Prostate gland (tissue), 2 donors: ENCODE results near the gene RPL21.

ENCODE experiments used
- POLR2A ChIP-seq: fragments of 450-650 bp; IDR thresholded peaks from one replicate; pipeline ENCODE4 v1.6.1; 2016; ENCODE audit warnings: antibody characterized with exemption, mild to moderate bottlenecking
- TF ChIP-seq, protein P1 (sequence below), 4 experiments: fragments of 200-600 bp in 2 of 4; fragments of 450-650 bp in 2 of 4; sonication (generic) in 2 of 4; IDR thresholded peaks; 1 replicate in 3 of 4; 2 replicates in 1 of 4; pipeline ENCODE4 v1.5.1; 2016 to 2019; ENCODE audit warnings: antibody characterized with exemption in 4 of 4, mild to moderate bottlenecking in 2 of 4, moderate library complexity in 2 of 4

DNA sequence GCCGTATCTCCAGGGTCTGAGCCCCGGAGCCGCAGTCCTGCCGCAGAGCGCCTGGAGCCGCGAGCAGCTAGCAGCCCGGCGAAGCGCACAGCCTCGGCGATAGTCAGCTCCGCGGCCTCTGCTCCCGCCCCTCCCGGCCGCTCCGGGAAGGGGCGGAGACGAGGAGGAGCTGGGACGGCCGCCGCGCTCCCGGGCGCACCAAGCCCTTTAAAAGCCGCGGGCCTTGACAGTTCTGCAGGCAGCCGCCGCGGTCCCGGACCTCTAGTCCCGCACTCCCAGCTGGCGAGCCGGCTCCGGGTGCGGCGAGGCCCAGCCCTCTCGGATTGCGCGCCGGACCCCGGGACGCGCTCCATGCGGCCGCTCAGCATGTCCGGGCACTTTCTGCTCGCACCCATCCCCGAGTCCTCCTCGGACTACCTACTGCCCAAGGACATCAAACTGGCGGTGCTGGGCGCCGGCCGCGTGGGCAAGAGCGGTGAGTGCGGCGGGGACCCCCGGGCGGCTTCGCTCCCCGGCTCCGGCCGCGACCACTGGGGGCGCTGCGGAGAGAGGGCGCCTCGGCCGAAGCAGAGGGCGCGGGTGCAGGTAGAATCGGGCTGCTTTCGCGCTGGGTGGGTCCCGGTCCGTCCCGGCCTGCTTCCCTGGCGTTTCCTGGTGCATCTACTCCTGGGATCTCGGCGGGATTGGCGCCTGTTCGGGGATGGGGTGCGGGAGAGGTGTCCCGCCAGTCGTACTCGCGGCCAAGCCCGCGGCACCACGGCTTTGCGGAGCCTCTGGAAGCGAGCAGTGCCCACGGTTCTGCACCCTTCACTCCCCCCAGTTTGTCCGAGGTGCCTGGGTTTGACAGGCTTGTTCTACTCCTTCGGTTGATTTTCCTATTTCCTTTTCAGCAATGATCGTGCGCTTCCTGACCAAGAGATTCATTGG lies 19.5 kb downstream of the RPL21 start, which contains the start of gene RASL11A:
- TF ChIP-seq, protein P1, sequence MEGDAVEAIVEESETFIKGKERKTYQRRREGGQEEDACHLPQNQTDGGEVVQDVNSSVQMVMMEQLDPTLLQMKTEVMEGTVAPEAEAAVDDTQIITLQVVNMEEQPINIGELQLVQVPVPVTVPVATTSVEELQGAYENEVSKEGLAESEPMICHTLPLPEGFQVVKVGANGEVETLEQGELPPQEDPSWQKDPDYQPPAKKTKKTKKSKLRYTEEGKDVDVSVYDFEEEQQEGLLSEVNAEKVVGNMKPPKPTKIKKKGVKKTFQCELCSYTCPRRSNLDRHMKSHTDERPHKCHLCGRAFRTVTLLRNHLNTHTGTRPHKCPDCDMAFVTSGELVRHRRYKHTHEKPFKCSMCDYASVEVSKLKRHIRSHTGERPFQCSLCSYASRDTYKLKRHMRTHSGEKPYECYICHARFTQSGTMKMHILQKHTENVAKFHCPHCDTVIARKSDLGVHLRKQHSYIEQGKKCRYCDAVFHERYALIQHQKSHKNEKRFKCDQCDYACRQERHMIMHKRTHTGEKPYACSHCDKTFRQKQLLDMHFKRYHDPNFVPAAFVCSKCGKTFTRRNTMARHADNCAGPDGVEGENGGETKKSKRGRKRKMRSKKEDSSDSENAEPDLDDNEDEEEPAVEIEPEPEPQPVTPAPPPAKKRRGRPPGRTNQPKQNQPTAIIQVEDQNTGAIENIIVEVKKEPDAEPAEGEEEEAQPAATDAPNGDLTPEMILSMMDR (IDR thresholded peaks at IDR 0.05) = peak; percentile 75 to 92 (median 78)
- peak; percentile 81 for TF ChIP-seq POLR2A
